ENCODE measurements around the gene ATP7B. TPM values are rescaled to one million over a fixed set of nuclear protein-coding genes. Genes with fewer than 3 reads are reported as not detected.

The ATP7B gene
- total RNA-seq, 1 donor from 2014 or later: 11.2 TPM

GRCh38 chr13:51945149-51945548 lies 66.1 kb downstream of the ATP7B start:
- no peak for DNase-seq (ENCODE audit: low read depth)
- Histone ChIP-seq H3K27me3 (ENCODE audit: control insufficient read depth, insufficient read depth, low read length) (no peaks in the 10 kb centered on the region), H3K36me3 (ENCODE audit: control insufficient read depth, insufficient read depth, low read length) (no peaks in the 10 kb centered on the region), H3K4me3 (ENCODE audit: low read depth, low read length) (no peak overlapping the region)
- TF ChIP-seq CTCF (IDR thresholded peaks at IDR 0.05; ENCODE audit: insufficient read depth, low read length, poor library complexity, severe bottlenecking): no peak

- no peak for TF ChIP-seq CTCF (IDR thresholded peaks at IDR 0.05; ENCODE audit: insufficient read depth, low read length, poor library complexity, severe bottlenecking)
- no peak for DNase-seq (ENCODE audit: low read depth)
- Histone ChIP-seq H3K4me3 (ENCODE audit: low read depth, low read length) (no peak overlapping the region), H3K27me3 (ENCODE audit: control insufficient read depth, insufficient read depth, low read length) (no peaks in the 10 kb centered on the region), H3K36me3 (ENCODE audit: control insufficient read depth, insufficient read depth, low read length) (no peaks in the 10 kb centered on the region)
These were observed 66.8 kb downstream of the ATP7B start for GRCh38 chr13:51944428-51944827.

- Histone ChIP-seq H3K4me3 (ENCODE audit: low read depth, low read length) (no peak overlapping the region), H3K27me3 (ENCODE audit: control insufficient read depth, insufficient read depth, low read length) (no peaks in the 10 kb centered on the region), H3K36me3 (ENCODE audit: control insufficient read depth, insufficient read depth, low read length) (no peaks in the 10 kb centered on the region)
- TF ChIP-seq CTCF (IDR thresholded peaks at IDR 0.05; ENCODE audit: insufficient read depth, low read length, poor library complexity, severe bottlenecking): no peak
- DNase-seq (ENCODE audit: low read depth): no peak
These were observed 67.5 kb downstream of the ATP7B start for GRCh38 chr13:51943721-51944120.

- no peaks in the 10 kb centered on the region for H3K27me3 ChIP-seq (ENCODE audit: control insufficient read depth, insufficient read depth, low read length)
- DNase-seq (ENCODE audit: low read depth): no peak
- no peak for TF ChIP-seq CTCF (IDR thresholded peaks at IDR 0.05; ENCODE audit: insufficient read depth, low read length, poor library complexity, severe bottlenecking)
- H3K36me3 ChIP-seq (ENCODE audit: control insufficient read depth, insufficient read depth, low read length): no peaks in the 10 kb centered on the region
- no peak overlapping the region for H3K4me3 ChIP-seq (ENCODE audit: low read depth, low read length)
These were observed 69.1 kb downstream of the ATP7B start for GRCh38 chr13:51942189-51942588.

- Histone ChIP-seq H3K27me3 (ENCODE audit: control insufficient read depth, insufficient read depth, low read length) (no peaks in the 10 kb centered on the region), H3K4me3 (ENCODE audit: low read depth, low read length) (no peak overlapping the region), H3K36me3 (ENCODE audit: control insufficient read depth, insufficient read depth, low read length) (no peaks in the 10 kb centered on the region)
- no peak for DNase-seq (ENCODE audit: low read depth)
- no peak for TF ChIP-seq CTCF (IDR thresholded peaks at IDR 0.05; ENCODE audit: insufficient read depth, low read length, poor library complexity, severe bottlenecking)
These were observed 72.8 kb downstream of the ATP7B start for GRCh38 chr13:51938454-51938853.

Measured in kidney epithelial cell (primary cell).